Measurements from ENCODE around the gene TFE3.

TFE3 gene, protein sequence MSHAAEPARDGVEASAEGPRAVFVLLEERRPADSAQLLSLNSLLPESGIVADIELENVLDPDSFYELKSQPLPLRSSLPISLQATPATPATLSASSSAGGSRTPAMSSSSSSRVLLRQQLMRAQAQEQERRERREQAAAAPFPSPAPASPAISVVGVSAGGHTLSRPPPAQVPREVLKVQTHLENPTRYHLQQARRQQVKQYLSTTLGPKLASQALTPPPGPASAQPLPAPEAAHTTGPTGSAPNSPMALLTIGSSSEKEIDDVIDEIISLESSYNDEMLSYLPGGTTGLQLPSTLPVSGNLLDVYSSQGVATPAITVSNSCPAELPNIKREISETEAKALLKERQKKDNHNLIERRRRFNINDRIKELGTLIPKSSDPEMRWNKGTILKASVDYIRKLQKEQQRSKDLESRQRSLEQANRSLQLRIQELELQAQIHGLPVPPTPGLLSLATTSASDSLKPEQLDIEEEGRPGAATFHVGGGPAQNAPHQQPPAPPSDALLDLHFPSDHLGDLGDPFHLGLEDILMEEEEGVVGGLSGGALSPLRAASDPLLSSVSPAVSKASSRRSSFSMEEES

GRCh38 chrX:49043220-49043986 lies at the start of gene TFE3:
TFE3 (minus strand) TSS chrX:49043357; CDS start chrX:49043226, 131 bp downstream.
- peak within 1 kb of the TSS; percentile 69 for H3K4me3 ChIP-seq (ENCODE audit: low read length)
- TF ChIP-seq CTCF (conservative IDR thresholded peaks at IDR 0.05; ENCODE audit: low read depth, low read length) = peak; percentile 52
- peak; percentile 93 for DNase-seq (ENCODE audit: low read depth)

DNA sequence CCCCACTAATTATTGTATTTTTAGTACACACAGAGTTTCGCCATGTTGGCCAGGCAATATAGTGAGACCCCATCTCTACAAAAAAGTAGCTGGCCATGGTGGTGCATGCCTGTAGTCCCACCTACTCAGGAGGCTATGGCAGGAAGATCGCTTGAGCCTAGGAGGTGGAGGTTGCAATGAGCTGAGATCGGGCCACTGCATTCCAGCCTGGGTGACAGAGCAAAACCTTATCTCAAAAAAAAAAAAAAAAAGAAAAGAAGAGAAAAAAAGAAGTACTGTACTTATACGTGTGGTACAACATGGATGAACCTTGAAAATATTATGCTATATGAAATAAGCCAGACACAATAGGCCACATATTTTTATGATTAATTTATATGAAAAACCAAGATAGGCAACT lies 46.4 kb upstream of the TFE3 start:
- TF ChIP-seq CTCF (conservative IDR thresholded peaks at IDR 0.05; ENCODE audit: low read depth, low read length) = no peak
- no peak for DNase-seq (ENCODE audit: low read depth)
- H3K4me3 ChIP-seq (ENCODE audit: low read length) = no peak overlapping the region

DNA sequence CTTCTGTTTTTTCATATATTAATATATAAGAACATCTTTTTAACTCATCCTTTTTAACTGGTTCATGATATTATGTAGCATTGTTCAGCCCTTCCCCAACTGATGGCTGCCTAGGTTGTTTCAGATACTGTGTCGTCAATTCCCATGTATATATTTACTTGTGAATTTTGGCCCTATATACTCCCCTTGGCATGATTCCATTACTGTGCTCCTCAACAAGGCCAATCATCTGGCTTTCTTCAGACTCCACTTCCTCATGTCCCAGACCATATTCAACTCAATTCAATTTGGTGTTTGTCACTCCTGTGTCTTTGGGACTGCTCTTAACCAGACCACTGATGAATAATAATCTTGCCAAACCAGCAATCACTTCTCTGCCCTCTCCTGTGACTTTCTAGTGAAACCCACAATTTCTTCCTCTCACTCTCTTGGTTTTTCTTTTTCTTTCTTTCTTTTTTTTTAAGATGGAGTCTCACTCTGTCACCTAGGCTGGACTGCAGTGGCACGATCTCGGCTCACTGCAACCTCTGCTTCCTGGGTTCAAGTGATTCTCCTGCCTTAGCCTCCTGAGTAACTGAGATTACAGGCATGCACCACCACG lies 39.2 kb upstream of the TFE3 start:
- TF ChIP-seq CTCF (conservative IDR thresholded peaks at IDR 0.05; ENCODE audit: low read depth, low read length) = no peak
- no peak overlapping the region for H3K4me3 ChIP-seq (ENCODE audit: low read length)
- no peak for DNase-seq (ENCODE audit: low read depth)

DNA sequence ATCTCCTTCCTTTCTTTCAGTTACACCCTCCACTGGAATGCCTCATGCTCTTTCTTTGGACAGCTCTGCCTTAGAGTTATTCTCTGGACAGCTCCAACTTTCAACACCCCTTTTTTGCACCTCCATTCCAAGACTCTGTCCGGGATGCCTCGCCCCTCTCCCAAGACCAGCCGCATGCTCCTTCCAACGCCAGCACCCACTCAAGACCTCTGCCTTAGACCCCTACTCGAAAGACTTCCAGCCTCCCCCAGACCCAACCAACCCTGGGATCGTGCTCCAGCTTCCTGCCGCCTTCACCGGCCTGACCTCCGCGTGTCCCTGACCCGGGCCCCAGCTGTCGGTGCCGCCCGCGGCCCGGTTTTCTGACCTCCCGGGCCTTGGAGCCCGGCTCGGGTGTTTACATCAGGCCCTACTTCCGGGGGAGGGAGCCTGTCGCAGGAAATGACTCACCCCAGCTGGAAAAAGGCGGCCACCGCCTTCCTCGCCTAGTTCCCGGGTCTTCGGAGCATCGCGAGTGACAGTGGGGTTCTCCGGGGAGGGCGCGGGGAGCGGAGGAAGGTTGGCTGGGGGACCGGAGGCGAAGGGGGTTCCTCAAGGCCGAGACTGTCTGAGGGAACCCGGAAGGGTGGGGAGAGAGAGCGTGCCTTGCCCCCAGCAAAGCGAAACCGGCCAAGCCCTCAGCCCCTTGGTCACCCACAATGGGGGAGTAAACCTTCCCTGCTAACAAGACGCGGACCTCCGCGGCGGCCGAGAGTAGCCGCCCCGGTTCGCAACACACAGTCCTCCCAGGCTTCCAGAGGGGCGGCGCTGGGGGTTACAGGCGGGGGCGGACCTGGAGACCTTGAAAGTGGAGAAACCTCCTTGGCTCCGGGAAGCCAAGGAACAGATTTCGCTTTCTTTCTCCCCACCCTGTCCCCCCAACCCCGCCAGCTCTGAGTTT lies 36.6 kb upstream of the TFE3 start, which contains the start of gene WDR45:
Gene WDR45 (minus strand): TSS at position 399 of the 940 bp plus-strand sequence. CDS start 1,792 bp downstream, outside the sequence.
- DNase-seq (ENCODE audit: low read depth) = no peak
- peak within 1 kb of the TSS; percentile 66 for H3K4me3 ChIP-seq (ENCODE audit: low read length)
- no peak for TF ChIP-seq CTCF (conservative IDR thresholded peaks at IDR 0.05; ENCODE audit: low read depth, low read length)

GRCh38 chrX:49077941-49078340 lies 34.8 kb upstream of the TFE3 start:
- no peak for TF ChIP-seq CTCF (conservative IDR thresholded peaks at IDR 0.05; ENCODE audit: low read depth, low read length)
- DNase-seq (ENCODE audit: low read depth) = no peak
- H3K4me3 ChIP-seq (ENCODE audit: low read length) = no peak overlapping the region

GRCh38 chrX:49075347-49075746 lies 32.2 kb upstream of the TFE3 start:
- no peak for DNase-seq (ENCODE audit: low read depth)
- H3K4me3 ChIP-seq (ENCODE audit: low read length) = no peak overlapping the region
- TF ChIP-seq CTCF (conservative IDR thresholded peaks at IDR 0.05; ENCODE audit: low read depth, low read length) = no peak

Data from retinal pigment epithelial cell (primary cell).